Left kidney (tissue), 2 donors: ENCODE data around the gene KIF16B. TPM values are rescaled to one million over a fixed set of nuclear protein-coding genes. Genes with fewer than 3 reads are reported as not detected.

Source experiments
- DNase-seq: peaks from one replicate; pipeline ENCODE4 v3.0.0-alpha.2; 2013
- polyA plus RNA-seq: library from polyadenylated mRNA; unstranded; fragments of 120-200 nt; gene quantifications from one replicate; pipeline ENCODE4 v1.2.1, GENCODE V29; 2013; ENCODE audit not compliant: insufficient read length

KIF16B gene
- polyA plus RNA-seq, 1 donor, result 29.3 TPM

DNA sequence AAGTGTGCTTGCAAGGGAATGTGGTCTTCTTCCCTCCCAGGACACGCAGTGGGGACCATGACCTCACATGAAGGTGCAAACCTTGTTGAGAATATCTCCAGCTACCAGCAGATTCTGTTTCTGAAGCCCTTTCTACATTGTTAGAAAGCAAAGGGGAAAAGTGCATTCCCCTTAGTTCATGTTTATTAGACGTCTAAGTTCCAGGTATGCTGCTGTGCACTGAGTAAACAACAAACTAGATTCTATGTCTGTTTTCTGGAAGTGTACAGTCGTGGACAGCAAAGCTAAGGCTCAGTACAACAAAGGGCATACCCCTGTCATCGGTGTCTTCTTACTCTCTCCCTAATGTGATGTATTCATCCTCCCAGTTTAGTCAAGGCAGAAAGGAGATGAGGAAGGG is 178.5 kb downstream of the KIF16B start:
- DNase-seq, result no peak

DNA sequence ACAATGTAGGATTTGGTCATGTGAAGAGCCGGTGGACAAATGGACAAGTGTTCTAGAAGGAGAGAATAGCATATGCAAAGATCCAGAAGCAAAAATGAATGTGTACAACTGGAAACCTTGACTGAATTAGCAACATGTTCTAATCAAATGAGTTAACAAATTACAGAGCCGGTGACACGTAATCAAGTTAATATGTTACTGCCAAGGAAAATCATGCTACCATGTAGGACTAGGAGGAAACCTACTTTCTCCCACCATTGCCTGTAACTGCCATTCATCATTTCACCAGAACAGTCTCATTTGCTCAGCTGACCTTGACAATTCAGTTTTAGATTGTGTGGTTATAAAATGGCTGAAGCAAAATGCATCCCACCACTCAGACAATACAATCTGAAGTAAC is 179.4 kb downstream of the KIF16B start:
- DNase-seq, result no peak

DNA sequence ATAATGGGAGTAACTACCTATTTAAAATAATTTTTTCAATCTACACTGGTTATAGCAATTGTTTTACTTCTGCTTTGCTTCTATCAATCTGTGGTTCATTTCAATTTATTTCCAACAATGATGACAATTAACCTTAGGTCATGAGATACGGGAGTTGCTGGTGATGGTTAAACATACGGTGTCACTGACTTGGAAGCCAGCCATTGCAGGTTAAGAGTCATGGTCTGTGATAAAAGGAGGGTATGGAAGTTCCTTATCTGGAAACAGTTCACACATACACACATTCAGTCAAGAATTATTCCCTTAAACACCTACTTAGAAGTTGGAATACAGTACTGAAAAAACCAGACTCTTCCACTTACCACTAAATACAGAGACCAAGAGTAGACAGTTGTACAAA is 180.0 kb downstream of the KIF16B start:
- no peak for DNase-seq

DNA sequence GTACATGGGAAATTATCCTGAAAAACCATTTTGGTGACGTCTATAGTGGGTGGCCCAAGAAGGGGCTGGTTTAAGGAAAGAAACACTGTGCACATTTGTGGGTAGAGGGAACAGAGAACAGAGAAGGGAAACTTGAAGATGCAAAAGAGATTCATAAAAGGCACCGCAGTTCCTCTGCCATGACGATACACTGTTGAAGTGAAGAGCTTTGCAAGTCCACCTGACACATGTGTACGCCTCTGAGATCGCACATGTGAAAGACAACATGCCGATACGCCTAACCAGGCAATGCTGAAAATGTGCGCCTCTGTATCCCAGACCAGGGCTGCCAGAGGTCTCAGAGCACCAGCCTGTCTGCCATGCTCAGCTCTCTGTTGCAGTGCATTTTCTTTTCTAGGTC is 180.9 kb downstream of the KIF16B start:
- DNase-seq, result no peak

DNA sequence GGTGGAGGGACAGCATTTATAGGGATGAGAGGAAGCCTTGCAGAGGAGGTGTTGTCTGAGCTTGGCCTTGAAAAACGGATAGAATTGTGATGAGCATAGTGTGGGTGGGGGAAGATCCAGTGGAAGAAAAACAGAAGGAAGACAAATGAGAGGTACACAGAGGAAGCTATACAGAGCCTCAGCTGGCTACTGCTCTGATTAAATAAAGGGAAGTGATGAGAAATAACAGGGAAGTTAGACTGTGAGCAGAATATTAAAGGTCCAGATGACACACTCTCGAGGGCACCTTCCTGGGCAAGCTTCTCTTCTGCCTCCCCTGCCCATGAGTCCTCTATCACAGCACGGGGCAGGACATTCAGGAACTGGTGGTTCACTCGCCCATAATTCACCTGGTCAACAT is 182.3 kb downstream of the KIF16B start:
- no peak for DNase-seq

DNA sequence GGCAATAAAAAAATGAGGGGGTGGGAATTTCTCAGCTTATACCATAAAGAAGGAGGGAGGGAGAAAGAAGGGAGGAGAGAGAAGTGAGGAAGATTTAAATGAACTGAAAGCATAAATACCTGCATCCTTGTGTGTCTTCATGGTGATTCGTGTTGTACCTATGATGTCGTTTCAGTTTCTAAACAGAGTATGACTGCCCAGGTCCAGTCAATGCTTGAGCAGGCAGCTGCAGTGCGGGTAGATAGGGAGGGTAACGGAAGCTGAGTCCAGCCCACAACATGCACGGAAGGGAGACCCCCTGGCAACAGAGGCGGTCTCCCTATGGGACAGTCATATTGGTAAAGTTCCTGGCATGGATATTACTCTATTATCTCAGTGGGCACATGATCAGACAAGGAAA is 184.5 kb downstream of the KIF16B start:
- no peak for DNase-seq

DNA sequence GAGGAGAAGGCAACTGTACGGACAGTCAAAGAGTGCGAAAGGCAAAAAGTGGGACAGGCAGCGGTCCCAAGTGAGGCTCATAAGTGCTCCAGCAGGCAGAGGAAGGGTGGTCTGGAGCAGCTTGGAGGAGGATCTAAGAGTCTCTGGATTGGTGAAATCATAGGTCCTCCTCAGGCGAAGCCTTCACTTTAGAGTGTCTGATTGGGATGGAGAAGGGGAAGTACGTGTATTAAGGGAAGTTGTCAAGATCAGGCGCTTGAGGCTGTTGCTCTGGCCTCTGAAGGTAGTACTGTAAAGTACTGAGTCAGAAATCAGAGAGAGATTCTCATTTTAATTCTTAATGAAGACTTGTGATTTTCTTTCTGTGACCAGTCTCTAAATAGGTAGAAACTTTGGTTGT is 185.6 kb downstream of the KIF16B start:
- no peak for DNase-seq

DNA sequence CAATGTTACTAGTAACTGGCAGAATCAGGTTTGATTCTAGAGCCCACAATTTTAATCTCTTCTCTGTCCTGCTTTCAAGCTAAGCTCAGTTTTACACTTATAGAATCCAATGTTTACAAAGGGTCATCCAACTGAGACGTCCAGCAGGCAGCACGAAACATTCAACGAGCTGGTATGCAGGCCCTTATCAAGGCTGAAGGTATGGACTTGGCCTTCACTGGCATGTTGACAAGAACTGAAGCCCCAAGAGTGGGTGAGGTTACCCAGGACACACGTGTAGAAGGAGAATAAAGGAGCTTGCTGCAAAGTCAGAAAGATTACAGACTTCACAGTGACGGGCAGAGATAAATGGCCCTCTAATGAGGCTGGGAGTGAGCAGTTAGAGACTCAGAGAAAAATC is 187.4 kb downstream of the KIF16B start:
- DNase-seq, result no peak

DNA sequence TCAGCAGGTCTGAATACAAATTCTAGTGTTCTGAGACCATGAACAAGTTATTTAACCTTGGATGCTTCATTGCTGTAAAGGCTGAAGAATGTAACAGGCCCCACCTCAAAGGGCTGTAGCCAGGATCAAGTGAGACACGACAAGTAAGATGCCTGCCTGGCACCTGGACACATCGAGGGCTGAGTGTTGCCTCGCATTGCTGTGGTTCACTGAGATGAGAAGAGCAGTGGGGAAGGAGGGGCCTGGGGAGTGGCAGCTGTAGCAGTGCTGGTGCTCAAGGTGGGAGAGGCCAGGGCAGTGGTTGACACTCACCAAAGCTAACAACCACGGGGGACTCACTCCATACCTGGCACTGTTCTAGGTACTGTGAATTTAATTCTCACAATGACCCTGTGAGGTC is 187.8 kb downstream of the KIF16B start:
- DNase-seq, result no peak

DNA sequence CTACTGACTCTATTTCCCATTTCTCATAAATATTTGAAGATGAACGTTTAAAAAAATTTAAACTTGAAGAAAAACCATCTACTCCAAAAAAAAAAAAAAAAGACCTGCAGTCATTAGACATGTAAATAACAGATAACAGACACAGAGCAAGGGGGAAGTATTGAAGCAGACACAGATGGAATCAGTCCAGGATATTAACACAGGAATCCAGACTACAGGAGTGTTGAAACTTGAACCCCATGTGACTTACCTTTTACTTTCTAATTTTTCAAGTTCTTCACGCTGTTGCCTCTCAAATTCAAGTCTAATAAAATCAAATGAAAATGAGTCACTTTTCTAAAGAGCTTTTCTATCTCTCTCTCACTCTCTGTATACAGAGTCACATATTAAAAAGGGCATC is 191.8 kb downstream of the KIF16B start:
- no peak for DNase-seq

DNA sequence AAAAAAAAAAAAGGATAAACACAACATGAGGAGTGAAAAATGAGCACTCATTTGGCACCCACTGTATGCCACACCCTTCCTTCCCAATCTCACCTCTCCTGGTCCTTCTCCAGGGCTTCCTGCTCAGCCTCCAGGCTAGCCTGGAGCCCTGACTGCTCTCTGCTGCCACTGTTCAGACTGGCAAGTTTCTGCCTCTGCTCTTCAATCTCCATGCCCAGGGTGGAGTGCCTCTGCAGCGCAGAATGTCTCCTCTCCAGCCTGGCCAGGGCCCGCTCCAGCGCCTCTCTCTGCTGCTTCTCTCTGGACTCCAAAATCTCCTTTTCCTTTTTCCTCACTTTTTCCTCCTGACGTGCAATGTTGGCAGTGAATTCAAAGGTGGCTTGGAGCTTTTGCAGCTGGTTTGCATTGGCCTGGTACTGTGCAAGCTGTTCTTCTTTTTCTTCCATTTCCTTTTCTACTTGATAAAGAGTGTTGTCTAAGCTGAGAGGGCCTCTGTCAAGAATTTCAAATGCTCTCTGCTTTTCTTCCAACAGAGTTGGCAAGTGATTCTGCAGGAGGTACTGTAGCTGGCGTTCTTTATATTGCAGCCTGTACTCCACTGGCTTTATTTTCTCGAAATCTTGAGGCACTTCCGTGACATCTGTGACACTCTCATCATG is 194.4 kb downstream of the KIF16B start:
- no peak for DNase-seq

DNA sequence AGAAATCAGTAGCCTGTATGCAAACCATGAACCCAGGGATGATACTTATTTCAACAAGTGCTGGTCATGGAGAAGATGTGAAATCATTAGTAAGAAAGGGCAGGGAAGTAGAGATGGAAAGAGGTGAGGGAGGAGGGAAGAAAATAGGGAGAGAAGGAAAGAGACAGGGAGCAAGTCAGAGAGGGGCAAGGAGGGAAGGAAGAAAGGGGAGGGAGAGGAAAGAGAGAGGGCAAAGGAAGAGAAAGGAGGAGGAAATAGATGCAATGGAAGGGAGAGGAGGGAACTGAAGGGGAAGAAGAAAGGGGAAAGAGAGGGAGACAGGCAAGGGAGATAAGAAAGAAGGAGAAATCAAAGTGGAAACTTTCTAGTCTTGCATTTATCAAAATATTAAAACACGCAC is 195.1 kb downstream of the KIF16B start:
- no peak for DNase-seq

DNA sequence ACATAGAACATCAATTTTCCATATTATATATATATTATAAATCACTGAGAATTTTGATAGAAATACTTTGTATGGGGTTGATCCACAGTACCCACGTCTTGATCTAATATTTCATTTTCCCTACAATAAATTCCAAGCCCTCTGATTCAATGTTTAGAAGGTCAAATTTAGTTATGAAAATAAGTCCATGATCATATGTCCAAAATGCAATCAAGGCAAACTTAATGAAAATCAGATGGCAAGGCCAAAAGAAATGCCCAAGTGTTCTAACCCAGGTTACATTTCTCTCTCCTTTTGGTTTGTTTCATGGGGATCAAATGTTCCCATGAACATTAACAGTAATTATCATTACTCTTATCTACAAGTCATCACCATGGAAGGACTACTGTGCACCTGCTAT is 203.8 kb downstream of the KIF16B start:
- DNase-seq, result no peak

DNA sequence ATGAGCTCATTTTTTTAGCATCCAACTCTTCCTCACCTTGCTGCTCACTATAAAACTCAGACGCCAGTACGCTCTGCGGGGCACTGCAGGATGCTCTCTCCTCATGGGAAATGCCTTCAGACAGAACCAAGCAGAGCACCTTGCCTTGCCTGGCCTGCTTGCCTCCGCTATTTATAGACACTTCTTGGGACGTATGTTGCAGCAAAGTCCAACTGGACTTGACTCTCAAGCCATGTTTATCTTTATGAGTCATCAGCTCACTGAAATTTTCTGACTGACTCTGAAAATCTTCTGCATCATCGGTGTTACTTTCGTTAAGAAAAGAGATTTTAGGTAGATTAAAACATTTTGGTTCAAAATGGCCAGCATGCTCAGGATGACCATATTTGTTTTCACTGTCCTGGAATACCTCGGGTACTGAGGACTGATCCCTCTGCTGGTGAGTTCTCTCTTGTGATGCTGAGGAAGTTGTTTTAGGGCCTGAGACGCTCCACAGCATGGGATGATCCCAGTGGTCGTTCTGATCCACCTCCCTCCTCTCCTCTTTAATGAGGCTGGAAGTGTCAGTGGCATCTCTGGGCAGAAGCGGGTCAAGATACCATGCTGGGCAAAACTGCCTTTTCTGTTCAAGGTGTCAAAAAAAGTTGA is 204.5 kb downstream of the KIF16B start:
- no peak for DNase-seq

DNA sequence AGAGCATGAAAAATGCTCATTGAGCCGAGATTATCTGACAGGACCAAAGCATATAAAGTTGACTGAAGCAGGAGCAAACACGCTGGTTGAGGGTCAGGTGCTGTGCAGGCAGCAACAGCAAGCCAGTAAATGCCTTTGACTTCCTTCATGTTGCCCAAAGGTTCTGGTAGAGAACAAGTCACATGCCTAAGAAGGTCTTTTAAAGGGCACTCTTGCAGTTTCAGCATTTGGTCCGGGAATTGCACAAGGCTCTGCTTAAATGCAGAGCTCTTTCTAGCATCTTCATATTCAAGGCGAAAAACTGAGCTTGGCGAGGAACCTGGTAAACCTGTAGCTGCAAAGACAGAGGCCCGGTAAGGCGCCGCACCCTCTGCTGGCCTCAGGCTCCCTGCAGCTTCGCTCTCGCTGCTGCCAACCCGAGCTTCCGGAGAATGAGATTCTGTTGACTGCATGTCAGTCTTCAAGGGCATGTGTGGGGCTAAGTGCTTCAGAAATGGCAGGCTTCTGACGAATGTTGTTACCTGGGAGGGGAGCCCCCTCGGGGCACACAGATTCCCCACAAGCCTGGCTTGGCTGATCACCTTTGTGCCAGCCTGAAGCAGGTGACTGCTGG is 205.2 kb downstream of the KIF16B start:
- DNase-seq, result no peak

DNA sequence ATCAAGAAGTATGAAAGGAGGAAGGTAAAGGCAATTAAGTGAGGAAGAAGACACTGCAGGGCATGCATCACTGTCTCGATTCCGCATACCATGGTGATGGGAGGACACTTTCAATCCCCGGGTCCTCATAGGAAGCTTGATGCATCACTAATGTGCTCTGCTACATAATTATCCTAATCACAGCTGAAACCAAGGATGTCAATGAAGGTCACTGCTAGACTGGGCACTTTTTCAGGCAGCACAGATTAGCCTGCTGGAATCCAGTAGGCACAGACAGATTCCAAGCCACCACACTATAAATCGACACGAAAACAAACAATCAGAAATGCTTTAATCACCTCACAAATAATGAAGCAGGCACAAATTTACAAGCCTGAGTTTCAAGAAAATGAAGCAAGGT is 206.7 kb downstream of the KIF16B start:
- no peak for DNase-seq

DNA sequence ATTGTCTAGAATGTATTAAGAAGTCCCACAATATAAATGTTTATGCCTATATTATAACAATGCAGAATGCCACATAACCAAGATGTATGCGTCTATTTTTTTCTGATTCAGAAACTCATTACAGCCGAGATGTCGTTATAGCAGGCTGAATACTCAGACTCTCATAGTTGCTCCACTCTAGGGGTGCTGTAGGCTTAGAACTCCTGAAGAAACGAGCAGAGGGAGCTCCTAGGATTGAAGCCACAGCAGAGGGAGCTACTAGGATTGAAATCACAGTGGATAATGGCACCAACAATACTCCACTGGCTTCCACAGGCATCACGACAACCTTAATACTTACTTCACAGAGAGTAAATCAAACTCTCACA is 208.9 kb downstream of the KIF16B start:
- no peak for DNase-seq

DNA sequence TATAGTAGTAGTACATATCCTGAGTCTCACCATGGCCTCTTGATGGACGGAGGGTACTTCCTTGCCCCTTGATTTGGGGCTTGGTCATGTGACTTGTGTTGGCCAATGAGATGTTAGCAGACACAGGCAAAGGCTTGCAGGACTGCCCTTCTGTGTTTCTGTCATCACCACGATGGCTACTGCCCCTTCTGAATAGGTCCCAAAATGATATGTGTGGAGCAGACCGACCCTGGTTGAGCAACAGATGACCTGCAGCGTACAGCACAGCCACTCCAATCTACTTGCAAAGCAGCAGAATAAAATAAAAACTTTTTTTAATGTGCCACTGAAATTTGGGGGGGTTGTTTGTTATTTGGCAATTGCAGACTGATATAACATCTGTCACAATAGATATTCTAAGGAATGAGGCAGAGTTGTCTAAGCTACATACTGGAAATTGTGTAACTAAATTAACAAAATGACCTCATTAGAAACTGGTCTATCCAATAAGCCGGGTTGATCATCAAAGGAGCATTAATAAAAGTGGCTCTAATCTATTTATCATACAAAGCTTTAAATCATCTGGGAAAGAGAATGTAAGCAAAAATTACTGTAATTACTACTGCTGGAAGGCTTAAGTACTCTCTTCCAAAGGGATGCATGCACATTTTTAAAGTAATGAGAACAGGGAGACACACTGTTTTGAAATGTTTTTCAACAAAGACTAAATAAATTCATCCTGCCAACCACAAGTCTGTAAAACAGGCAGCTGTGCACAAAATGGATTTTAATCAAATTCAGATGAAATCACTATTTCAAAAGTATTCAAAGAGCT is 209.5 kb downstream of the KIF16B start:
- DNase-seq, result no peak

DNA sequence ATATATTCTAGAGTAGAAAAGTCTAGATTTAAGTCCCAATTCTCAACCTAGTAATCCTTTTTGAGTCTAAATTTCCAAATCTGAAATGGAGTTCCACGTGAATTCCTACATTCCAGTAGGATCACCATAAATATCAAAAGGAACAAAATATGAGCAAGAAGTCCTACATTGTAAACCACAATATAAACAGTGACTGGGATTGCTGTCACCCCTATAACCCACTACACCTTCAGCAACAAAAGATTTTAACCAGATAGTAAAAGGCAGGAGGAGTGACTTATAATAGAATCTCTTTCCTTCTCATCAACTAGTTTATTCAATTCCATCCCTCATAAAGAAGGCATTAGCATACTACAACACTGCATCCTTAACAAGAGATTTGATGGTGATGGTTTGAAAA is 210.6 kb downstream of the KIF16B start:
- no peak for DNase-seq

DNA sequence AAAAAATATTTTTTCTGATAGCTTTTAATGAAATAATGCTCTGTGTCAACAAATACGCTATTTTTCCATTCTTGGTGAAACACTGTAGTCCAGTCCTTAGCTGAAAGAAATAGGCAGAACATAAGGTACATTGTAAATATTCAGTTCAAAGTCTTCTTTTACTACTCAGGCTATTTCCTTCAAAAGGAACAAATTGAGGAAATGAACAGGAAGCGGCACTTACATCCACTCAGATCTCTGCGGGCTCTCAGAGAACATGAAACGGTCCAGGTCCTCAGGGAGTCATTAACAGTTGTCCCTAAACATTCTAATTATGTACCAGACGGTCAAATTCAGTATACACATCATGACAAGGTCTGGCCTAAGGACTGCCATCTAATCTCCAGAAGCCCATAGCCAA is 212.6 kb downstream of the KIF16B start:
- no peak for DNase-seq

DNA sequence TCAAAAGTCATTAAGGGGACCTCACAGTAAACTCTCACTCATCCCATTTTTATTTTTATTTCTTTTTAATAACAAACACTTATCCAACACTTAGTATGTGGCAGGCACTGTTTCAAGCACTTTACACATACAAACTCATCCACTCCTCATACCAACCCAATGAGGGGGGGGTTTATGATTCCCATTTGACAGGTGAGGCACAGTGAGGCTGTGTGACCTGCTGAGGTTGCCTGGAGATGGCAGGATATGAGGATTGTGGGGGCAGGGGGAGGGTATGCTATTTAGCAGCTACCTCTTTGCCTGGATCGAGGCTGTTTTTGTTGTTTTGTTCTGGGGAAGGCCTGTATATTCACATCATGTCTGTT is 219.8 kb downstream of the KIF16B start:
- no peak for DNase-seq

DNA sequence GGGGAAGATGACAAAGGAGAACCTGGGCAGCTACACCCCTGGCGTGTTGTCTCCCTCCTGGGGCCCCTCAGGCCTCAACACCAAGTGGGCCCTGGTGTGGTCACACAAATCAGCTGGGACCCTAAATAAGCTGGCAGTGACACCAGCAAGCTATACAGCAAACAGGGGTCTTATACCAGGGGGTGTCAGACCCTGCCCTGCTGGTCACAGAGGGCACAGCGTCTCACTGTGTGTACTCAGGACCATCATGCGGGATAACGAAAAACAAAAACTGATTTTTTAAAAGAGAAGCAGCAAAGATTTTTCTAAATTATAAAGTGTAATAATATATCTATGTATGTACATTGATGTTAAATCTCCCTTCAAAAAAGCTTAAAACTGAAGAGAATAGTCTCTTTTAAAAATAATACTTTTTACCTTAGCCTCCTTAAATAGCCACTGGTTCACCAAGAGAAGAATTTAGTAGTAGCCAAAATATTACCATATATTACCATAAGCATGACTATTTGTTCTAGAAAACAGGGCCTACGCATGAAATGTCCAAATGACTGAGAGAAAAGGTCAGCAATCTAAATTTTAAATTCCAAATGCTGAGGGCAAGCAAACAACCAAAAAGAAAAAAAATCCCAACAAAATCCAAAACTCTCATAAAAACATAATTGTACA is 220.4 kb downstream of the KIF16B start:
- no peak for DNase-seq

DNA sequence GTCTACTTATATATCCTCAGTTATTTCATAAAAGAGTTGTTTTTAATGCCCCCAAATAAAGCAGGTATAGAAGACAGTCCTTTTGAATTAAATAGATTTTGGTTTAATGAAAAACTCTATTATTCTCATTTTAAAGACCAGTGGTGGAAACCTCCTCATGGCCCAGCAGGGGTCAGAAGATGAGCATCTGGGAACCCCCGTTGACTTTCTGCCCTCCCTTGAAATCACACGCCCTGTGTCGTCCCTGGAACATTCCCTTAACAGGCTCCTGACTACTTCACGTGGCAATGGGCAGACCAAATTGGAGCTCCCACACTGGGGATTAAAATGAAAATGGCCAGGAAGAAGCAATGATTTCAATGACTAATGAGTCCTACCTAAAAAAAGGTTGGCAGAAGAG is 220.9 kb downstream of the KIF16B start:
- no peak for DNase-seq
